Measurements from ENCODE around the gene AGK.

GRCh38 chr7:141619745-141620144 is 68.5 kb downstream of the AGK start:
- TF ChIP-seq REST (IDR thresholded peaks at IDR 0.05; ENCODE audit: unreplicated experiment) (no peak), POLR2AphosphoS5 (IDR thresholded peaks at IDR 0.05; ENCODE audit: low read depth) (no peak), CTCF (conservative IDR thresholded peaks at IDR 0.05; ENCODE audit: low read depth in 2 of 2) (no peak), EZH2 (IDR thresholded peaks at IDR 0.05; ENCODE audit: low read depth, unreplicated experiment) (no peak)
